HG03025 (cell line): ENCODE measurements around the gene IRAK3.

ENCODE experiments used
- ATAC-seq: cut with Tn5 transposase; IDR thresholded peaks from one replicate; pipeline ENCODE4 v1.9.1; 2021; ENCODE audit warnings: mild to moderate bottlenecking, moderate library complexity; ENCODE audit not compliant: unreplicated experiment, low FRiP score

Gene IRAK3

GRCh38 chr12:66297923-66298322 is 108.9 kb downstream of the IRAK3 start:
- no peak for ATAC-seq

- ATAC-seq = peak; percentile 96
These were observed 113.2 kb downstream of the IRAK3 start, which contains the start of gene HELB for GRCh38 chr12:66301944-66302826. TSS of gene HELB (plus strand) at chr12:66302493. CDS start at chr12:66302604, 111 bp downstream.

DNA sequence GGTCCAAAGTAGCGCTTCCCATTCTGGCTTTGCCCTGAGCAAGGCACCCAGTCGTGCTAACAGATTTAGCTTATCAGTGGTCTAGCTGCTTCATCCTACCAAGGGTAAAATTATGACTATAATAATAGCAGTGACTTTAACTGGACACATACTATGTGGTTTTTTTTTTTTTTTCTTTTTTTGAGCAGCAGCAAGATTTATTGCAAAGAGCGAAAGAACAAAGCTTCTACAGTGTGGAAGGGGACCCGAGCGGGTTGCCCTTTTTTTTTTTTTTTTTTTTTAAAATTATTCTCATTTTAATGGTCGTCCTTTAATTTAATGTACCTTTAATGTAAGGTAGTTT is 113.8 kb downstream of the IRAK3 start:
- ATAC-seq = no peak

DNA sequence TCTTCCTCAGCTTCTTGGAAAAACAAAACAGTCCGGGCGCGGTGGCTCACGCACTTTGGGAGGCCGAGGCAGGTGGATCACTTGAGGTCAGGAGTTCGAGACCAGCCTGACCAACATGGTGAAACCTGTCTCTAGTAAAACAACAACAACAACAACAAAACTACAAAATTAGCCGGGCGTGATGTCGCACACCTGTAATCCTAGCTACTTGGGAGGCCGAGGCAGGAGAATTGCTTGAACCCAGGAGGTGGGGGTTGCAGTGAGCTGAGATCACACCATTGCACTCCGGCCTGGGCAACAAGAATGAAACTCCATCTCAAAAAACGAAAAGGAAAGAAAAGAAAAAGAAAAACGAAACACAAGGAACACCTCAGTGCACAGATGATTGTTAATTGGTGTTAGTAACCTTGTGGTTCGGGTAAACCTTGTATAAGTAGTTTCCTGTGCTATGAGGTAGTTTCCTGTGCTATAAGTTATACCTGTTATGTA is 114.3 kb downstream of the IRAK3 start:
- ATAC-seq = peak; percentile 30
